Peyer's patch (tissue), 4 donors: Measurements from ENCODE around the gene KDM2A.

ENCODE experiments used
- POLR2A ChIP-seq, 2 donors: fragments of 450-650 bp; IDR thresholded peaks; one replicate each; pipeline ENCODE4 v1.5.1; 2017; ENCODE audit warnings: antibody characterized with exemption in 2 of 2, mild to moderate bottlenecking in 2 of 2, moderate library complexity in 2 of 2
- TF ChIP-seq, protein P1 (sequence below), 6 experiments: fragments of 450-650 bp in 4 of 6; fragments of 200-600 bp in 2 of 6; sonication (generic) in 1 of 6; IDR thresholded peaks; one replicate each; pipeline ENCODE4 v1.5.1; 2017 to 2019; ENCODE audit warnings: antibody characterized with exemption in 6 of 6, mild to moderate bottlenecking in 3 of 6, moderate library complexity in 1 of 6

DNA sequence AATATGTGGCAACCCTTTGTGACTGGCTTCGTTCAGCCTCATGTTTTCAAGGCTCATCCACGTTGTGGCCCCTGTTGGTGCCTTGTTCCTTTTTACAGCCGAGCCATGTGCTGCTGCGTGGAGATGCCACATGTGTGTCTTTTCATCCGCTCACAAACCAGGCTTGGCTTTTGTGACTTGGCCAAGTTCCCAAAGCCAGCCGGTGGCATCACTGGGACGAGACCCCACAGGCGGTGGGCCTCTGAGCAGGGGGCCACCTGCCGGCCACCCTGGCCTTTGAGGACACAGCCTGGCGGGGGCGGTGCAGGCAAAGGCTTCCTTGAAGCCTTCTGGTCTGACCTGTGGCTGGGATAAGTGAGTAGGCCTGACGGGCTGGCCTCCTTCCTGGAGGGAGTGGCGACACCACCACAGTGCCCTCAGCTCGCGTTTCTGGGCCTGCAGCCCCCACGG is 157.7 kb downstream of the KDM2A start:
- TF ChIP-seq, protein P1, sequence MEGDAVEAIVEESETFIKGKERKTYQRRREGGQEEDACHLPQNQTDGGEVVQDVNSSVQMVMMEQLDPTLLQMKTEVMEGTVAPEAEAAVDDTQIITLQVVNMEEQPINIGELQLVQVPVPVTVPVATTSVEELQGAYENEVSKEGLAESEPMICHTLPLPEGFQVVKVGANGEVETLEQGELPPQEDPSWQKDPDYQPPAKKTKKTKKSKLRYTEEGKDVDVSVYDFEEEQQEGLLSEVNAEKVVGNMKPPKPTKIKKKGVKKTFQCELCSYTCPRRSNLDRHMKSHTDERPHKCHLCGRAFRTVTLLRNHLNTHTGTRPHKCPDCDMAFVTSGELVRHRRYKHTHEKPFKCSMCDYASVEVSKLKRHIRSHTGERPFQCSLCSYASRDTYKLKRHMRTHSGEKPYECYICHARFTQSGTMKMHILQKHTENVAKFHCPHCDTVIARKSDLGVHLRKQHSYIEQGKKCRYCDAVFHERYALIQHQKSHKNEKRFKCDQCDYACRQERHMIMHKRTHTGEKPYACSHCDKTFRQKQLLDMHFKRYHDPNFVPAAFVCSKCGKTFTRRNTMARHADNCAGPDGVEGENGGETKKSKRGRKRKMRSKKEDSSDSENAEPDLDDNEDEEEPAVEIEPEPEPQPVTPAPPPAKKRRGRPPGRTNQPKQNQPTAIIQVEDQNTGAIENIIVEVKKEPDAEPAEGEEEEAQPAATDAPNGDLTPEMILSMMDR (IDR thresholded peaks at IDR 0.05) = peak in 2 of 6 experiments; percentile 13 to 38
- no peak for TF ChIP-seq POLR2A (IDR thresholded peaks at IDR 0.05)
